Stimulated activated CD4-positive, alpha-beta T cell treated with anti-CD3 and anti-CD28 coated beads, Interleukin-2, amount 100 ng/mL, for 24 hours (primary cell): Measurements from ENCODE around the gene LRRC63.
A peak's percentile ranks its signal among the peaks of the same experiment; 100 is the strongest.
"Not testable (repeated sequence)": the region's sequence is repeated elsewhere in the genome, so short reads cannot be mapped to it uniquely, and the experiment has no call there.

Experiments used
- DNase-seq, 2 donors: peaks; one replicate each; pipeline ENCODE4 v3.0.0-alpha.2; 2020

The LRRC63 gene

DNA sequence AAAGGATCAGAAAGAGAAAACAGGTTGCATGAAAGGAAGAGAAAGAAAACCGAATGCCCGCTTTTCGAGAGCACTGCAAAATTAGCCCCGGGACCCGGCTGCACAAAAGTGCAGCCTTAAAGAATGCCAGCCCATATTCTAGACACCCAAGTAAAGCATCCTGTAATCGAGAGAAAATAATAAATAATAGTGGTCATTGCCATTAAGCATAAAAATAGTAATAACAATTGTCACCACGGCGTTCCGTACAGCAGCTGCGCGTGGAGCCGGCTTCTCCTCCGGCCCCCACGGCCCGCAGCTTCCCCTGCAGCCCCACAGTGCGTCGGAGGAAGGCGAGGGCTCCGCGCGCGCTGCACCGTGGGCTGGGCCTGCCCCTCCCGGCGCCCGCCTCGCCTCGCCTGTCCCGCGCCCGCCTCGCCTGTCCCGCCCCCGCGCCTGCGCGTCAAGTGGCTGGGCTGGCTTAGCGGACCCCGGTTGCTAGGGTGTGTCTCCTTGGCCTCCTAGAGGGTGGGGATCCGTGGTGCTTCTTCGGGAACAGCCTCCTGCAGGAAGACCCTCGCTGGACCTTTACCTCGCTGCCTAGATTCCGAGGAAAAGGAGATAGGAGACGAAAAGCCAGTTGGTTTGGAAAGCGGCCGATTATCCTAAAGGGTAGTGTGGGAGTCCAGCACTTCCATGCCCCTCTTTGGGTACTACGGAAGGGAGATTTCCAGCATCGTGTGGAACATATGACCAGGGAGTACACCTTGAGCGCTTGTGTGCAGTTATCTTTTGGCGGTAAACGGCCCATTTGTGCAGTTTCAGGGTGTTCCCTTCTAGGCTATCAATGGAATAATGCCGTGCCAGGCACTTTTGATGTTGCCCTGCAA lies at the start of gene LRRC63:
Gene LRRC63 (plus strand): TSS at position 446 of the 869 bp plus-strand sequence. CDS start 1,107 bp downstream, outside the sequence.
- DNase-seq: peak; percentile 81 to 90

- not testable (repeated sequence) for DNase-seq
Observed at GRCh38 chr13:46162741-46163140, 49.0 kb upstream of the LRRC63 start.

- DNase-seq: no peak
Observed at GRCh38 chr13:46164661-46165060, 47.1 kb upstream of the LRRC63 start.

GRCh38 chr13:46165485-46166223 lies 46.1 kb upstream of the LRRC63 start:
- DNase-seq: peak; percentile 45 to 54

DNA sequence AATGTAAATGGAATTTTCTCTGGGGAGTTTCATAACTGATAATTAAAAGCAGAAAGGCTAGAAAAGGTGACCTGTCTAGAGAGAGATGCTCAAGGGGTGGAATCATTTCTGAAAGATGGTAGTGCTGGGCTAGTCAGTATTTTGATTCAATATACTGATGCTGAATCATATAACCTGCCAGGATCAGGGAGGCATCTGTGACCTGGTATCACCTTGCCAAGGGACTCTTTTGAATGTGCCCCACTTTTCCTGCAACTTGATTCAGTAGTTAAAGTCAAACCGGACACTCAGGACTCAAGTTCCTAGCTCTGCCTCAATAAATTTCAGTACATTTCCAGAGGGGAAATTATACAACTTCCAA lies 45.5 kb upstream of the LRRC63 start:
- DNase-seq: no peak

DNA sequence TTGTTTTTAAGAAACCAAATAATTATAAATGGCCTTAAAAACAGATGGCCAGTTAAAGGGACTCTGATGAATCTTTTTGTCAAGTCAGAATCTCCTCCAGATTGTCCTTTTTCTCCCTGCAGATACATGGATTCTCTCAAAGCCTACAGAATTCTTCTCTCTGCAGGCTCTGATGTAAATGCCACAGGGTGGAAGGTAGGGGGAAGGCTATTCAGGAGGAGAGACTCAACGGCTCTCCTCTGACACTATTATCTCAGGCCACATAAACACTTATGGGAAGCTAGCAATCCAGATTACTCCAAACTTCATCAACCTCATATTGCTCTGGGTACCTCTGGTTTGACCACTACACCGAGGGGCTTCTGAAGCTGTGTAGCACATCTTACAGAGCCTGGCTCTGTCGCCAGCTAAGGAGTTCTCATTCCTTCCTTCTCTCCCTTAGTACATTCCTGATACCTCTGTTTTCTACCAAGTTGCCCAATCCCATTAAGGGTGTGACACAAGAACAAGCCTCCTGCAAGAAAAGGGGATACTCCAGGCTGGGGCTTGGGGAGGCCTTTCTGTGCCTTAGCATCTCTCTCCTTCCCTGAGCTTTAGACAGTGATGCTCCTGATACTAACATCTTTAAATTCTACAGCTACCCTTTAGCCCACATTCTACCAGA lies 44.6 kb upstream of the LRRC63 start:
- no peak for DNase-seq

DNA sequence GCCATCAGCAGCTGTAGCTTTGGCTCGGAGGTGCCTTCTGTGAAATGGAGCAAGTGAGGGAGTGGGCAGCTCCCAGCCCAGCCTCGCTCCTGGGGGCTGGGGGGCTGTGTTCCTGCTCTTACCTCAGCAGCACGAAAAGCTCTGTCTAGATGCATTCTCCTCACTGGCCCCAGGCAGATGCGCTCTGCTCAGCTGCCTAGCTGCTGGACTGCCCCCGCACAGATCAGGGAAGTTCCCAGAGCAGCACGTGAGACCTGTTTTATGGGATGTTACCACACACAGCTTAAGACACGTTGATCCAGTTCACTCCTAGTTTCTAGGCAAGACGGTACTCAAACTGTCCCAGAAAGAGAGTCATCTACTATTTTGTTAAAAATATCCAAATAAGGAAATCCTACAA lies 43.4 kb upstream of the LRRC63 start:
- peak; percentile 61 to 70 for DNase-seq

DNA sequence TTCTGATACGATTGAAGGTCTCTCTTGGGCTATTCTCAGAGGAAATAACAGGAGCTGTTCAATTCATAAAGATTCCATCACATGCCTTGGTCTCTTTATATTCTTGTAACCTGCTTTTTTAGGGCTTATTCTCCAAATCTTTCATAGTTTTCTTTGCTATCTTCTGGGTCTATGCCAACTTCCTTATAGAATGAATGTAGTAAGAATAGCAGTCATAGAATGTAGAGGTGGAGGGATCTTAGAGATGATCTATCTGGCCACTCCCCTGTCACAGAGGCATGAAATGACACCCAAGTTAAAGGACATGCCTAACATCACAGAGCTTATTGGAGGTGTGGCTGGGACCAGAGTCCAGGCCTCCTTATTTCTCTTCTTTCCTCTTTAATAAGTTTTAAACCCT lies 42.9 kb upstream of the LRRC63 start:
- no peak for DNase-seq

DNA sequence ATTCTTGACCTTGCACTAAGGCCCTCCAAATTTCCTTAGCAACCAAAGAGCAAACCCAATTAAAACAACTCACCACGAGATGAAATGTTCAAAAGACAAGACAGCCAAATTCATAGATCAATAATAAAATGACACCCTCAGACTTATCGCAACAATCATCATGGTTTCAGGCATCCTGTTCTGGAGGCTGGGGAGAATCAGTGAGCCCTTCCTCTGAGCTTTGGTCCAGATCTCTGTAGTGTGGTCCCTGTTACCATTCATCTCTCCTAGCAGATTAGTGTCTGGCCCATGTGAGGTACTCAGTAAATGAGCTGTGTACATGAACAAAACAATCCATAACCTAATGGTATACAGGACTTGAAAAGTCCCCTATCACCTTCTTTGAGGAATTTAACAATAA lies 42.0 kb upstream of the LRRC63 start:
- DNase-seq: no peak

DNA sequence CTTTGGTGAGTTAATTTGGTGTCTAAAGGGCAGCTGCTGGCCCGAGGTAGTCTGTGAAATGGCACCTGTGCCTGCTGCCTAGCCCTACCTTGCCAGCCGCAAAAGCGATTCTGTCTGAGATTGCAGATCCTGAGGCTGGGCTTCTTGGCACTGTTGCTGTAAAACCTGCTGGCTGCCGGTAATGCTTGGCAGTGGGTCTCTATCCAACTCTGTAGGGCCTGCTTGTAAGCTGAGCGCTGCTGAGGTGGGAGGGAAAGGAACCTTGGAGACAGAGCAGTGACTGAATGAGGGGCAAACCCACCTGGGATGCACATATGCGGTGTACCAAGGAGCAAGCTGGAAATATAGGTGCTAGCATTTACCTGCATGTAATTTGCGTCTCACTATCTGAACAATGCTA lies 41.5 kb upstream of the LRRC63 start:
- no peak for DNase-seq

DNA sequence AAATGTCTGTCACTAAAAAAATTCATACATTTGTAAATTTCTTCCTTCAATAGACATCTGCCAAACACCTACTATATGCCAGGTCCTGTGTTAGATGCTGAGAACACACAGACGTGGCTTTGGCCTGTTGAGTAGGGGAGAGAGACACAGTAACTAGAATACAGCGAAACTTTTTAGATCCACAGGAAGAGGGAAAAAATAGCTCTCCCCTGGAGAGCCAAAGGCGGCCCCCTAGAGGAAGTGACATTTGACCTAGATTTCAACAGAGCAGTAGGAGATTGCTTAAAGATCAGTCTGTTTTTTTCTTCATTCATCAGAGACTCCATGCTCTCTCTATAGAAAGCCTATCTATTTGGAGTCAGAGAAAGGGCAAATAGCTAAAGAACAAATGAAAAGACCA lies 41.0 kb upstream of the LRRC63 start:
- DNase-seq: no peak

DNA sequence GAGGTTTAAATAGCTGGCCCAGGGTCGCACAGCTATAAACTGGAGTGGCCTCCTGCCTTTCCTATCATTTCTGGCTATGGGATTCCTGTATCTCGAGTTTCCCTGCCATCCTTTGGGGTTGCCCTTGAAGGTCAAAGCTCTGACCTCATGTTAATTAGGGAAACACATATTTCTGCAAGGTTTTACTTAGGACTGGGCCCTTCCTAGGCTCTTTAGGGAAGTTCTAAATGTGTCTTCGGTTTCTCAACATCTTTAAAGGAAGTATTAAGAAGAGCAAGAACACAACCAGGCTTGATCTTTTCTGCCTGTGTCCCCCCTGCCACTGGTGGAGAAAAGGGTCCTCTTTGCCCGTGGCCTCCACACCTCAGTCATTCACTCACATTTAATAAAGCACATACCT lies 40.5 kb upstream of the LRRC63 start:
- no peak for DNase-seq

DNA sequence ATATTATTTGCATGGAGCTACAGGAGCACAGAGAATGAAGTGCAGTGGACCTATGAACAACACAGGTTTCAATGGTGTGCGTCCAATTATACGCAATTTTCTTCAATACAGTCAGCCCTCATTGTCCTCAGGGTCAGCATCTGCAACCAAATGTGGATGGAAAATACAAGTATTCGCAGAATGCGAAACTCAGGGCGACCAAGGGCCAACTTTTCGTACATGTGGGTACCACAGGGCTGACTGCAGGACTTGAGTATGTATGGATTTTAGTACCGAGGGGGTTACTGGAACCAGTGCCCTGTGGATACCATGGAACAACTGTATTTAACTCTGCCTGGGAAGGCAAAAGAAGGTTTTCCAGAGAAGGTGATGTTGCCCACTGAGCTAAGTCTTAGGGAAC lies 40.0 kb upstream of the LRRC63 start:
- DNase-seq: no peak

GRCh38 chr13:46172531-46172991 lies 39.2 kb upstream of the LRRC63 start:
- no peak for DNase-seq

DNA sequence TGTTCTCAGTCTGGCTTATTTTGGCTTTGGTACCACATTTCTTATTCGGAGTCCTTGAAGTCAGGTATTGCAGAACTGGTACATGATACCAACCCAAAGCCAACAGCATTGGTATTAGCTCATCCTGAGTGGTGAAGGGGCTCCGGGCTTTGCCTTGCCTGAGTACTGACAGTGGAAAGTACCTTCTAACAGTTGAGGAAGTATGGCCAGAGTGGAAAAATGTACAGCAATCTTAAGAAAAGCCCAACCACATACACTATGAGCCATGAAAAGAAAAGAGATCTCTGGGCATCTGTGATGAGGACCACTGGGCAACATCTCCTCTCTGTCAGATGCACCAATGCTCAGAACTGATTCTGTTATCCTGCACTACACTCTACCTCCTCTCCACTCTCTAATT lies 38.1 kb upstream of the LRRC63 start:
- DNase-seq: no peak

- no peak for DNase-seq
Observed at GRCh38 chr13:46176756-46177155, 35.0 kb upstream of the LRRC63 start.

- no peak for DNase-seq
Observed at GRCh38 chr13:46178143-46178542, 33.6 kb upstream of the LRRC63 start.

DNA sequence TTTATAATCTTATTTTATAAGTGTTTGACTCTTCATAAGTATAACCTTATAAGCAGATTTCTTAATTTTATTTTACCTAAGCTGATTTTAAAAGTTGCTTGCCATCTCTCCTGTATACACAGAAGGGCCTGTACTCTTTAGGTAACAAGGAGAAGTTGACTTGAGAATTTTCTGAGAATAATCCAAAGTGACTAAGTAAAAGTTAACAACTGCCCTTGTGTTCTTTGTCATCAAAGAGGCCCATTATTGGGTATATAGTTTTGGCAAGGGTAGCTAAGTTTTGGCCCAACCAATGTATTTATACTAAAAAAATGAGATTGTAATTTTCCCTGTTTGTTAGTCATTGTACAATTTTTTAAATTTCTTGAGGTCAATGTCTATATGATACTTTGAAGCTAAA lies 32.9 kb upstream of the LRRC63 start:
- no peak for DNase-seq

DNA sequence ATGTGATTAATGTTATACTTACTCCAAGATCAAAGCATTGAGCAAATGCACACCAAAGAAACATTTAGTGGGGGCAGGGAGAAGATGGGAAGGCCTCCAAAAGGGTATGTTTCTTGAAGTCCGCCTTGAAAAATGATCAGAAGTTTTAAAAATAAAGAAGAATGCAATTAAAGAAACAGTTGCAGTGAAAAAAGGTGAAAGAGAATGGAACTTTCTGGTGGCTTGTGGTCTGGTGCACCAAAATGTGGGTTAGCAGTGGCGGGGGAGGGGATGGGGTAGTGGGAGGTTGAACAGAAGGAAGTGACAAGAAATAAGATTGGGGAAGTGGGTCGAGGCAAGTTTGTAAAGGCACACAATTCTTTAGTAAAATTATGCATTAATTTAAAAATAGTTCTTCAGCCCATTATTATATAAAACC lies 32.2 kb upstream of the LRRC63 start:
- peak; percentile 77 to 79 for DNase-seq

DNA sequence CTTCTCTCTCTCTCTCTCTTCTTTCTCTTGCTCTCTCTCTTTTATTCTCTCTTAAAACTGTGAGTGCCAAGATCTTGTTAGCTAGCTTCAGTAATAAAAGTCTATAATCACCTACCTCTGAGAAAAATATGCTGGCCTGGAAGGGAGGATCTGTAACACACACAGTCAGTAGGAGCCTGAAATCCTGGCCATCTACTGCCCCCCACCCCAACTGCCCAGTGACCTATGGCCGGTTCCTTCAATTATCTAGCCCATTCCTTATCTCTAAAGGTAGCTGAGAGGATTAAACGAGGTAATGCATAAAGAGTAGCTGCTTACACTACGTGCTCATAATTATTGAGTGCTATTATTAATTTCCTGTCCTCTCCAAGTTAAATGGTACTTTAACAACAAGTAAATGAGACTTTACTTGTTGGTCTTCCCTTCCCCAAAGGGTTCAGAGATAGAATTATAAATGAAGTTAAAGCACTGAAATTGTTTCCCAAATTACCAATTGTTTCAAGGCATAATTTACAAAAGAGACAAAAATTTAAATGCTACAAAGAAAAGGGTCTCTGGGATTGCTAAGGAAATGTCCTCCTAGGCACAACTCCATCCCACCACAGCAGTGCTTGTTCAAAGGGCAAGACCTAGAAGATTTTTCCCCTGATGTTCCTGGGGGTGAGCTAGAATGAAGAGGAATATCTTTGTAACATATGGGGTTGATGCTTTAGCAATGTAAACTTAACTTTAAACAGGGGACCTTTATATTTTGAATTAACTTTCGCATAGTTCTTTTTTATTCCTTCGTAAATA lies 31.6 kb upstream of the LRRC63 start:
- no peak for DNase-seq

GRCh38 chr13:46181377-46181839 lies 30.3 kb upstream of the LRRC63 start:
- DNase-seq: no peak

- DNase-seq: peak; percentile 67 to 80
Observed at GRCh38 chr13:46181840-46182490, 29.8 kb upstream of the LRRC63 start, which contains the start of gene LCP1. Gene LCP1, minus strand, starts transcription at chr13:46182177. Its CDS starts 22,515 bp downstream, at chr13:46159662.
